ENCODE results near the gene CENPS.
A peak's percentile ranks its signal among the peaks of the same experiment; 100 is the strongest.

The CENPS gene

DNA sequence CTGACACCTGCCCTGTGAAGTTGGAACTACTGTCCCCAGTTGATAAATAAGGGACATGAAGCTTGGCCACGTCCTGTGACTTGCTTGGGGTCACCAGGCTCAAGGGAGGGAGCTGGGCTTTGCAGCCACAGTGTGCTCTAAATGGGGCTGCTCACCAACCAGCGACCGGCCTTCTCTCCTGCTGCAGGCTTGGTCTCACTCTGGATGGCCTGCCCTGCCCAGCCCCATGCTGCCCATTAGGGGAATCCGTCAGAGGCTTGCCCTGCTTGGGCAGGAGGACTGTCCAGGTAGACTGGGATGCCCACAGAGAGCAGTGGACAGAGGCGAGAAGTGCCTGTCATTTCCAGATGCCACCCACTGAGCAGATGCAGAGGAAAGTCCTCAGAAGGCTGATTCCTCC, 1.2 kb upstream of the CENPS start:
- Mint-ChIP-seq H3K4me3 (peak overlapping the region in 1 of 2 donors; percentile 84), H3K9me3 (no peaks in the 10 kb centered on the region), H3K27me3 (no peaks in the 10 kb centered on the region), H3K36me3 (ENCODE audit: insufficient read depth) (peaks cover 14% of the 10 kb centered on the region), H3K27ac (peak overlapping the region in 1 of 2 donors; percentile 93), H3K4me1 (ENCODE audit: low read depth in 2 of 2) (peaks cover 8 to 13% of the 10 kb centered on the region in 2 donors)
- no peak for DNase-seq
- ATAC-seq (replicated peaks), result no peak

DNA sequence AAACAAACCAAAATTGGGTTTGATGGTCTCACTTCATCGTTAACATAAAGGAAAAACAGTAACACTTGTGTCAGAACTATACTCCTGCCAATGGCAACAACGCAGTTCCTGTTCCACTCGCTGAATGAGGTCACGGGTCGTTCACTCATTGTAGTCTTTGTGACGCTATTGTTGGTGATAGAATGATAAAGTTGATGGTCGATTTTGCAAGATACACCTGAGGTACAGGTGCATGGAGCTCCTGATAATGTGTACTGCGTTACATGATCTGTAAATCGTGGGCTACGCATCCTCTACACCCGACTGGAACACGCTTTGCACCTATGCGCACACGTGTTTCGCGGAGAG, 391 bp upstream of the CENPS start:
- peak; percentile 9 for ATAC-seq (replicated peaks)
- Mint-ChIP-seq H3K27ac (peak overlapping the region; percentile 93), H3K36me3 (ENCODE audit: insufficient read depth) (peaks cover 14% of the 10 kb centered on the region)

DNA sequence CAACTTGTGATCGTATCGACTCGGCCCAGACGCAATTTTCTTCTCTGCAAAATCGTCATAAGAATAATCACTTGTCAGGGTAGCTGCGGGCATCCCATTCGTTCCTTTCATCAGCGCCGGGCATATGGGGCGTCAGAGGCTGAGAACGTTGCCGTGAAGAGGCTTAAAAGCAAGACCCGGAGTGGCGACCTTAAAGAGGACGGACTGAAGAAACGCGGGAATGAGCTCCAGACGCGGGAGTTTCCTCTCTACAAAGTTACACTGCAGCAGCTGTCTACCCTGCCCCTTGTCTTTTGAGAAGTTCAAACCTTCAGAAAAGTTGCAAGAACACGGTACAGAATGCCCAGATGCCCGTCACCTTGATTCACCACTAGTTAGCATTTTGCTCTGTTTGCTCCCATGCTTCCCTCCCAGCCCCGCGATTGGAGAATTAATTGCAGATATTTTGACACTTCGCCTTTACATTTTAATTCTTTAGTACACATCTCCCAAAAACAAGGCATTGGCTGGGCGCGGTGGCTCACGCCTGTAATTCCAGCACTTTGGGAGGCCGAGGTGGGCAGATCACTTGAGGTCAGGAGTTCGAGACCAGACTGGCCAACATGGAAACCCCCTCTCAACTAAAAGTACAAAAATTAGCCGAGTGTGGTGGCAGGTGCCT, 967 bp downstream of the CENPS start:
- DNase-seq (peak in 1 of 3 experiments; percentile 5), ATAC-seq (replicated peaks) (peak; percentile 5)
- H3K4me1 Mint-ChIP-seq (ENCODE audit: low read depth in 2 of 2), result peaks cover 8 to 13% of the 10 kb centered on the region in 2 donors
- no peaks in the 10 kb centered on the region for H3K27me3 Mint-ChIP-seq
- H3K4me3 Mint-ChIP-seq, result peak overlapping the region; percentile 84 to 88
- peak overlapping the region; percentile 93 for H3K27ac Mint-ChIP-seq
- H3K9me3 Mint-ChIP-seq, result no peaks in the 10 kb centered on the region
- H3K36me3 Mint-ChIP-seq (ENCODE audit: insufficient read depth), result peaks cover 14% of the 10 kb centered on the region

More for the DNA sequence above, 391 bp upstream of the CENPS start:
- peaks cover 8 to 13% of the 10 kb centered on the region in 2 donors for H3K4me1 Mint-ChIP-seq (ENCODE audit: low read depth in 2 of 2)
- H3K4me3 Mint-ChIP-seq, result peak overlapping the region; percentile 84 to 88
- no peaks in the 10 kb centered on the region for H3K9me3 Mint-ChIP-seq
- no peak for DNase-seq
- no peaks in the 10 kb centered on the region for H3K27me3 Mint-ChIP-seq

DNA sequence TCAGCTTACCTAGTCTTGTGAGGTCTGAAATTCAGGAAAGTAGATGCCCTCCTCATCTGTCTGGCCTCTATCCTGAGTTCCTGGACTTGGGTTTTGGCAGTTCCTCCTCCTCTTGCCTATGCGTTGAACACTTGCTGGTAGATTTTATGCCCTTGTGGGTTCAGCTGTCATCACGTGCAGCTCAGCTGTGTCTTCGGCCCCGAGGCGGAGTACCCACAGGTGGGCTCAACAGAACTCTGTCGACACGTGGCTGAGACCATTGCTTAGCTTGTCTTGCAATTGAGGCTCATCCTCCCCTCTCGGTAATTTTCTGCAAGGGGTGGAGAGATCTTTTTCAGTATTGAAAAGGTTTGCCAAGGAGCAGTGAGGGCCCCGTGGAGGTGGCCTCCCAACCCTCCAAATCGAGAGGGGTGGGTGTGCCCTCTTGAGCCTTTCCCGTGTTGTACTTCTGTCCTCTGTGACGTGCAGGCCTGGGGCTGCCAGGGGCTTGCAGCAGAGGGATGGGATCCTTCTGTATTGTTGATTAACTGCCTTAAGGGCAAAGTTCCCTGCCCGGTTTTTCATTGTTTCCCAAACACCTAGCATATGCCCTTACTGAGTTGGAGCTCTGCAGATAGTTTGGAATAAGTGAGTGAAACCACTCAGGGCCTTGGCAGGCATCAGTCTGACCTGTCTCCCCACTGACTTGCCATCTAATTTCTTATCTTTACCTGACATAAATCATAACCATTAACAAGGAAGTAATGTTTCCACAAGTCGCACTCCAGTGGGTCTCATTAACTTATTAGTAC, 2.9 kb downstream of the CENPS start:
- ATAC-seq (replicated peaks) (no peak), DNase-seq (no peak)
- Mint-ChIP-seq H3K4me1 (ENCODE audit: low read depth in 2 of 2) (peaks cover 4 to 13% of the 10 kb centered on the region in 2 donors), H3K4me3 (no peak overlapping the region), H3K27ac (no peak overlapping the region), H3K27me3 (no peaks in the 10 kb centered on the region), H3K9me3 (no peaks in the 10 kb centered on the region), H3K36me3 (ENCODE audit: insufficient read depth) (peaks cover 14% of the 10 kb centered on the region)

DNA sequence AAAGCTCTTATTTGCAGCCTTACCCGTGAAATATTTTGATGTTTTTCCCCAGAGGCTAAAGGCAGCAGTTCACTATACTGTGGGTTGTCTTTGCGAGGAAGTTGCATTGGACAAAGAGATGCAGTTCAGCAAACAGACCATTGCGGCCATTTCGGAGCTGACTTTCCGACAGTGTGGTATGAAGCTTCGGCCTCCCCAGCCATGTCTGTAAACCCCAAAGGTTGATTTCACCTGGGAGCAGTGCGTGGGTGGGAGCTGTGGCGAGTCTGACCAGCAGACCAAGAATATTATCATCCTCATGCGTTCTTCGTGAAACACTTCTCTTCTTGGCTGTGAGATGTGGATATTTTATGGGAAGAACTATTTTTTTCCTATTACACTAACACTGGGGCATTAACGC, 3.6 kb downstream of the CENPS start:
- no peaks in the 10 kb centered on the region for H3K9me3 Mint-ChIP-seq
- peaks cover 14% of the 10 kb centered on the region for H3K36me3 Mint-ChIP-seq (ENCODE audit: insufficient read depth)
- DNase-seq (no peak), ATAC-seq (replicated peaks) (no peak)
- H3K4me3 Mint-ChIP-seq, result no peak overlapping the region
- H3K27me3 Mint-ChIP-seq, result no peaks in the 10 kb centered on the region
- H3K27ac Mint-ChIP-seq, result no peak overlapping the region
- peaks cover 4 to 11% of the 10 kb centered on the region in 2 donors for H3K4me1 Mint-ChIP-seq (ENCODE audit: low read depth in 2 of 2)

DNA sequence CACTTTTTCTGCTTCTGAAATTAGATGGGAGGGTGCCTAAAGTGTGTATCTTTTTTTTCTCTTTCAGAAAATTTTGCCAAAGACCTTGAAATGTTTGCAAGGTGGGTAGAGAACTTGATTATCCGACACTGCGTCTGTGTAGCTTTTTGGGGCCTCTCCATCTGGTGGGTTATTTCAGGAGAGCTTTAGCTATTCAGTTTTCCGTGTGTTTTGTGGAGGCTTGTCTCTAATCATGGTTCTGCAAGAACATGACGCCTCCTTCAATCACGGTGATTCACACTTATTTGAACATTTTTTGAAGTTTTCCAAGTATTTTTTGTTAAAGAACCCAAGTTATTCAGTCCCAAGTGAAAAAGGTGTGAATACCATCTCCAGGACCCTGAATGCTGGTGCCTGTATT, 4.4 kb downstream of the CENPS start:
- DNase-seq, result no peak
- Mint-ChIP-seq H3K36me3 (ENCODE audit: insufficient read depth) (peaks cover 14% of the 10 kb centered on the region), H3K9me3 (no peaks in the 10 kb centered on the region), H3K27me3 (no peaks in the 10 kb centered on the region), H3K27ac (no peak overlapping the region), H3K4me3 (no peak overlapping the region), H3K4me1 (ENCODE audit: low read depth in 2 of 2) (peaks cover 4 to 10% of the 10 kb centered on the region in 2 donors)
- no peak for ATAC-seq (replicated peaks)

DNA sequence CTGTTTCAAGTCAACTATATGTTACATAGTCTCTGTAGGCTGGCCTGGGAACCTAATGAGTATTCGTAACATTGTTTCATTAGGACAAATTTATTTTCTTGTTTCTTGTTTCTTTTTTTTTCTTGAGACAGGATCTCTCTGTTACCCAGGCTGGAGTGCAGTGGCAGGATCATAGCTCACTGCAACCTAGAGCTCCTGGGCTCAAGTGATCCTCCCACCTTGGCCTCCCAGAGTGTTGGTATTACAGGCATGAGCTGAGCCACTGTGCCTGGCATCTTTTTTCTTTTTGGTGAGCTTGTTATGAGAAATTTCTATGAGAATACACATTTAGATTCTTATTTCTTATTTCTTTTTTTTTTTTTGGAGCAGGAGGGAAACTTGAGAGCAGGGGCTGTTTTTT, 6.8 kb downstream of the CENPS start:
- Mint-ChIP-seq H3K27me3 (no peaks in the 10 kb centered on the region), H3K4me3 (no peak overlapping the region), H3K27ac (no peak overlapping the region), H3K36me3 (ENCODE audit: insufficient read depth) (peaks cover 2% of the 10 kb centered on the region), H3K4me1 (ENCODE audit: low read depth in 2 of 2) (no peaks in the 10 kb centered on the region), H3K9me3 (no peaks in the 10 kb centered on the region)
- no peak for DNase-seq
- no peak for ATAC-seq (replicated peaks)

DNA sequence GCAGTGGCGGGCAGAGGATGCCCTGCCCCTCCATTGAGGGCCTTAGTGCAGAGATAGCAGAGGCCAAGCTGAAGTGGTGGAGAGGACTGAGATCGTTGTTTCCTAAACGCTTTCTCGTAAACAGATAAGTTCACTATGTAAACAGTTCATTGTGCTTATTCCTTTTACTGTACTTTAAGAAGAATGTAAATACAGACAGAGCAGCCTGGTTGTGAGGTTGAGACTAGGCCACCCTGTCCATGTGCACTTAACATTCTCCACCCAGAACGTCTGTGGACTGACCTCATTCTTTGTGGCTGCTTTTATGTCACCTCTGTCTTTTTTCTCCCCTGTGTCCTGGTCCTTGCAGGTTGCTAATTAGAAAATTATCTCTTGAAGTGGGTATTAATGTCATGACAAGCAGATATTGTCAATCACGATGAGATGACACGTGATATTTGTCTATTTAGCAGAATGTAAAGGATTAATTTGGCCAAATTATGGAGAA, 8.5 kb downstream of the CENPS start:
- Mint-ChIP-seq H3K4me1 (ENCODE audit: low read depth in 2 of 2) (no peaks in the 10 kb centered on the region), H3K27me3 (no peaks in the 10 kb centered on the region), H3K27ac (peak overlapping the region in 1 of 2 donors; percentile 36), H3K4me3 (no peak overlapping the region), H3K9me3 (no peaks in the 10 kb centered on the region), H3K36me3 (ENCODE audit: insufficient read depth) (peaks cover 2% of the 10 kb centered on the region)
- DNase-seq, result no peak
- ATAC-seq (replicated peaks), result no peak

DNA sequence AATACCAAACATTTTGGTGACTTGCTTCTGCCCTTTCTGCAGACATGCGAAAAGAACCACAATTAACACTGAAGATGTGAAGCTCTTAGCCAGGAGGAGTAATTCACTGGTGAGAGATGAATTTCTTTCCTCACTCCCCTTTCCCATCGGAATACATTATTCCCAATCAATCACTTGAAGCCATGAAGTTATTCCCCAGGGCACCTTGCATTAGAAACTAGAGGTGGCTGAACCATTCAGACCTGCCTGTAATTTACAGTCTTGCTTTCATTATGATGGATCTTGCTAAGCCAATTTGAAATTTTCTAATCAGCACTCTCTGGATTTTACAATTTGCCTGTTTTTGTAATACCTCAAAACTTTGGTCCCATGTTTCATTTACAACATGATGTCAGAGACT, 10.1 kb downstream of the CENPS start:
- Mint-ChIP-seq H3K36me3 (ENCODE audit: insufficient read depth) (peaks cover 2% of the 10 kb centered on the region), H3K27ac (no peak overlapping the region), H3K4me1 (ENCODE audit: low read depth in 2 of 2) (no peaks in the 10 kb centered on the region), H3K4me3 (no peak overlapping the region), H3K9me3 (no peaks in the 10 kb centered on the region), H3K27me3 (no peaks in the 10 kb centered on the region)
- ATAC-seq (replicated peaks), result no peak
- DNase-seq, result no peak

DNA sequence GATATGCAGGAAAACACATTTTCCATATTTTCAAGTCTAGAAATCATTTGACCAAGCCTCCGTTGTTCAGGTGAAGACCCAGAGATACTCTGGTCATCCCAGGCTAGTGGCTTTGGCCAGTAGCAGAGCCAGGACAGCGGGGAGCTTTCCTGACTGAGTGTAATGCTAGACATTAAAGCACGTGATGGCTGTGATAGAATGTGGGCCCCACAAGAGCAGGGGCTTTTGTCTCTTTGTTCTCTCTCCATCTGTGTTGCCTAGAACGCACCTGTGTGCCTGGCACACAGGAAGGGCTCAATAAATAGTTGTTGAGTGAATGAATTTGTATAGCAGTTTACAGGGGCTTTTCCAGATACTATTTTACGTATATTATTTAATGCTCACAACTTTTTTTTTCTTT, 10.6 kb downstream of the CENPS start:
- Mint-ChIP-seq H3K4me3 (no peak overlapping the region), H3K27me3 (no peaks in the 10 kb centered on the region), H3K36me3 (ENCODE audit: insufficient read depth) (peaks cover 2% of the 10 kb centered on the region)

DNA sequence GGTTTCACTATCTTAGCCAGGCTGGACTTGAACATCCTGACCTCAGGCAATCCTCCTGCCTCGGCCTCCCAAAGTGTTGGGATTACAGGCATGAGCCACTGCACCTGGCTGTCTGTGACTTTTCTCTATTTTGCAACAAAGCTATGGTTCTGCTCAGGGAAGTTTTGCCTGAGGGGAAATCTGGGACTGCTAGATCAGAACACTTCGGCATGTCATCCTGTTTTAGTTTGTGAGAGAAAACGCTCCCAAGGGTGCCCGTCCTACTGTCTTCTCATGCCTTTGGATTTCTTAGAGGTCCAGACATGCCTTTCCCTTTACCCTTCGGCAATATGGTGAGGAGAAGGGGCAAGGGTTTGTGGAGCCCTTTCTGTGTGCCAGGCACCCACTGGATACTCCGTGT, 14.0 kb downstream of the CENPS start:
- Mint-ChIP-seq H3K9me3 (no peaks in the 10 kb centered on the region), H3K27ac (no peak overlapping the region), H3K36me3 (ENCODE audit: insufficient read depth) (peaks cover 2% of the 10 kb centered on the region), H3K4me1 (ENCODE audit: low read depth in 2 of 2) (peaks cover 1 to 6% of the 10 kb centered on the region in 2 donors), H3K27me3 (no peaks in the 10 kb centered on the region), H3K4me3 (no peak overlapping the region)
- ATAC-seq (replicated peaks) (no peak), DNase-seq (no peak)

More for the DNA sequence above, 10.6 kb downstream of the CENPS start:
- no peak for DNase-seq
- Mint-ChIP-seq H3K9me3 (no peaks in the 10 kb centered on the region), H3K4me1 (ENCODE audit: low read depth in 2 of 2) (no peaks in the 10 kb centered on the region), H3K27ac (no peak overlapping the region)
- no peak for ATAC-seq (replicated peaks)

DNA sequence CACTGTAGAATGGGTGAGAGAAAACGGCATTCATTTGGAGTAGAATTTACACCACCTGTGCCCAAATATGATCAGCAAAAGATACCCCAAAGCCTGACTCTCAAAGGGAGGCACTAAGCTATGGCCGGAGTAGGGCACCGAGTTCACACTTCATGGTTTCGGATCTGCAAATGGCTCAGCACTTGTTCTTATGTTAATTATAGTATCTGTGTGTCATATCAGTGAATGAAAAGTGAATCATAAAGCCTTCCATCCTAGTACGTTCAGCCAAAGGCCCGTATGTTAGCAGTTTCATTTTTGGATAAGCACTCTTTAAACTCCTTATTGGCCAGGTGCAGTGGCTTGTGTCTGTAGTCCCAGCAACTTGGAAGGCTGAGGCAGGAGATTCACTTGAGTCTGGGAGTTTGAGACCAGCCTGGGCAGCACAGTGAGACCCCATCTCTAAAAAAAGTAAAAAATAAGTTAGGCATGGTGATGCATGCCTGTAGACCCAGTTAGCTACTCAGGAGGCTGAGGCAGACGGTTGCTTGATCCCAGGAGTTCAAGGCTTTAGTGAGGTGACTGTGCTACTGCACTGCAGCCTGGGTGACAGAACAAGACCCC, 14.7 kb downstream of the CENPS start:
- DNase-seq (no peak), ATAC-seq (replicated peaks) (no peak)
- peaks cover 0 to 6% of the 10 kb centered on the region in 2 donors for H3K27me3 Mint-ChIP-seq
- H3K36me3 Mint-ChIP-seq (ENCODE audit: insufficient read depth), result peaks cover 2% of the 10 kb centered on the region
- H3K4me1 Mint-ChIP-seq (ENCODE audit: low read depth in 2 of 2), result peaks cover 1 to 6% of the 10 kb centered on the region in 2 donors
- H3K27ac Mint-ChIP-seq, result no peak overlapping the region
- no peak overlapping the region for H3K4me3 Mint-ChIP-seq
- no peaks in the 10 kb centered on the region for H3K9me3 Mint-ChIP-seq

DNA sequence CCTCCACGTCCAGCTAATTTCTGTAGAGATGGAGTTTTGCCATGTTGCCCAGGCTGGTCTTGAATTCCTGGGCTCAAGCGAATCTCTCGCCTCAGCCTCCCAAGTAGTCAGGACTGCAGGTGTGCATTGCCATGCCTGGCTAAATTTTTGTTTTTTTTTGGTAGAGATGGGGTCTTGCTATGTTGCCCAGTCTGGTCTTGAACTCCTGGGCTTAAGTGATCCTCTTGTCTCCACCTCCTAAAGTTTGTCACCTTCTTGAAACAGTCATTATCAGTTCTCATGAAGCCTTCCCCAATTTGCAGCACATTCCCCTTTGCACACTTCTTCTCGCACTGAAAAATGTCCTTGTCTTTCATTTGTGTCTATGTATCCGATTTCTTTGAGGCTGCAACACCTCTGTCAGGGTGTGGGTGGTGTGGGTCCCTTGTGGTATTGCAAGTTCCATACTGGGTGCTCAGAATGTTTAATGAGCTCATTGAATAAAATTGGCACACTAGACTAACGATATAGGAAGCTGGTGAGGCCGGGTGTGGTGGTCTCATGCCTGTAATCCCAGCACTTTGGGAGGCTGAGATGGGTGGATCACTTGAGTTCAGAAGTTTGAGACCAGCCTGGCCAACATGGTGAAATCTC, 16.7 kb downstream of the CENPS start:
- ATAC-seq (replicated peaks) (peak; percentile 41), DNase-seq (no peak)
- peaks cover under 1% of the 10 kb centered on the region for H3K36me3 Mint-ChIP-seq (ENCODE audit: insufficient read depth)
- peaks cover 1 to 6% of the 10 kb centered on the region in 2 donors for H3K4me1 Mint-ChIP-seq (ENCODE audit: low read depth in 2 of 2)
- H3K27me3 Mint-ChIP-seq, result peaks cover 0 to 11% of the 10 kb centered on the region in 2 donors
- H3K9me3 Mint-ChIP-seq, result no peaks in the 10 kb centered on the region
- no peak overlapping the region for H3K27ac Mint-ChIP-seq
- no peak overlapping the region for H3K4me3 Mint-ChIP-seq

Data from effector memory CD8-positive, alpha-beta T cell (primary cell).